ENCODE measurements around the gene TEKT3.

DNA sequence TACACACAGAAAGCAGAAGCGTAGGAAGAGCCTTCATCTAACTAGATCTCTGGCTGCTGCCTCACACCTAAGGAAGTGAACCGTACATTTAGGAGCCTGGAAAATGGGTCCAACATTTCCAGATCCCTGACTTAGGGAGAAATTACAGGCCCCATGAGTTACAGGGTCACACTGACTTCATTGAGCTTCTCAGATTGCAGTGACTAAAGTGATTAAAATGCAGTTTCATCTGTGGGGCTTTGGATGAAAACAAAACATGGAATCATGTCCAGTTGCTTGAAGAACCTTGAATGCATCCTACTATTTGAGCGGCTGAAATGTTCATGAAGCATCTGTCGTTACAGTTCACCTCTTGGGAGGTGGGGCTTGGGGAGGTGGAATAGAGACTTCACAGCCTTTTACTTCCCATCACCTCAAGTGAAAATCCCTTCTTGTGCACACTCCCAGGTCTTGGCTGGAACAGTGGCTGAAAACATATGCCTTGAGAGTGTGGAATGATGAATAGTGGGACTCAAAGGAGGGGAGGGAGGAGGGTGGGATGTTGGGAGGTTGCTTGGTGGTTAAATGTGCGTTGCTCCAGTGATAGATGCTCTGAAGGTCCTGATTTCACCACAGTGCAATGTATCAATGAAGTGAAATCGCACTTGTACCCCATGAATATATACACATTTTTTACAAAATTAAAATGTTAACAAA lies 19.7 kb downstream of the TEKT3 start:
- no peak for TF ChIP-seq POLR2A (IDR thresholded peaks at IDR 0.05)
- no peak for TF ChIP-seq CTCF (IDR thresholded peaks at IDR 0.05)
- no peak for TF ChIP-seq EP300 (IDR thresholded peaks at IDR 0.05)
- TF ChIP-seq POLR2AphosphoS5 (IDR thresholded peaks at IDR 0.05) = no peak
